ENCODE data around the gene MORC3. TPM values are rescaled to one million over a fixed set of nuclear protein-coding genes. Genes with fewer than 3 reads are reported as not detected.

Gene MORC3
- total RNA-seq, 1 donor from 2014 or later = 29.2 TPM

DNA sequence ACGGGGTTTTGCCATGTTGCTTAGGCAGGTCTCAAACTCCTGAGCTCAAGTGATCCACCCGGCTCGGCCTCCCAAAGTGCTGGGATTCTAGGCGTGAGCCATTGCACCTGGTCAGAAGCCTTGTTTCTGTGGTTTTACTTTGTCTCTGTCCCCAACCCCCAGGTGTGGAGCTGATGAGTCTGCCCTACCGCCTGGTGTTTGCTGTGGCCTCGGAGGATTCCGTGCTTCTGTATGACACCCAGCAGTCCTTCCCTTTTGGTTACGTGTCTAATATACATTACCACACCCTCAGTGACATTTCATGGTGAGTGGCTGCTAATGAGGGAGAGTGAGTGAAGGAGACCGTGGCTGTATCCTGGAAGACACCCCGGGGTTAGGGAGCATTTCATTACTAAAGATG lies 91.3 kb downstream of the MORC3 start:
- Histone ChIP-seq H3K79me2 (ENCODE audit: insufficient read depth, low read length) (no peaks in the 10 kb centered on the region), H3K36me3 (ENCODE audit: insufficient read depth, low read length) (peaks cover 7% of the 10 kb centered on the region), H3K27me3 (ENCODE audit: insufficient read depth, low read length) (no peaks in the 10 kb centered on the region), H3K9me3 (ENCODE audit: insufficient read depth, low read depth, low read length) (no peaks in the 10 kb centered on the region), H3K9ac (ENCODE audit: low read length) (no peak overlapping the region), H3K4me3 (ENCODE audit: insufficient read depth, low read depth, low read length) (no peak overlapping the region), H3K27ac (ENCODE audit: low read depth, low read length) (no peak overlapping the region), H3K4me1 (ENCODE audit: insufficient read depth, low read length) (no peaks in the 10 kb centered on the region), H2AFZ (ENCODE audit: low read depth, low read length) (no peak overlapping the region), H3K4me2 (ENCODE audit: low read length) (no peak overlapping the region), H4K20me1 (ENCODE audit: insufficient read depth, low read length) (no peaks in the 10 kb centered on the region)
- H3K9me3 Mint-ChIP-seq (ENCODE audit: unreplicated experiment) = no peaks in the 10 kb centered on the region
- no peaks in the 10 kb centered on the region for H3K27me3 Mint-ChIP-seq (ENCODE audit: low read depth, unreplicated experiment)
- TF ChIP-seq EZH2 (IDR thresholded peaks at IDR 0.05; ENCODE audit: insufficient read depth, low read length) = no peak
- TF ChIP-seq, protein P1, sequence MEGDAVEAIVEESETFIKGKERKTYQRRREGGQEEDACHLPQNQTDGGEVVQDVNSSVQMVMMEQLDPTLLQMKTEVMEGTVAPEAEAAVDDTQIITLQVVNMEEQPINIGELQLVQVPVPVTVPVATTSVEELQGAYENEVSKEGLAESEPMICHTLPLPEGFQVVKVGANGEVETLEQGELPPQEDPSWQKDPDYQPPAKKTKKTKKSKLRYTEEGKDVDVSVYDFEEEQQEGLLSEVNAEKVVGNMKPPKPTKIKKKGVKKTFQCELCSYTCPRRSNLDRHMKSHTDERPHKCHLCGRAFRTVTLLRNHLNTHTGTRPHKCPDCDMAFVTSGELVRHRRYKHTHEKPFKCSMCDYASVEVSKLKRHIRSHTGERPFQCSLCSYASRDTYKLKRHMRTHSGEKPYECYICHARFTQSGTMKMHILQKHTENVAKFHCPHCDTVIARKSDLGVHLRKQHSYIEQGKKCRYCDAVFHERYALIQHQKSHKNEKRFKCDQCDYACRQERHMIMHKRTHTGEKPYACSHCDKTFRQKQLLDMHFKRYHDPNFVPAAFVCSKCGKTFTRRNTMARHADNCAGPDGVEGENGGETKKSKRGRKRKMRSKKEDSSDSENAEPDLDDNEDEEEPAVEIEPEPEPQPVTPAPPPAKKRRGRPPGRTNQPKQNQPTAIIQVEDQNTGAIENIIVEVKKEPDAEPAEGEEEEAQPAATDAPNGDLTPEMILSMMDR (IDR thresholded peaks at IDR 0.05; ENCODE audit: insufficient read depth, low read depth, low read length) = no peak
- FAIRE-seq = no peak
- no peak overlapping the region for H3K27ac Mint-ChIP-seq (ENCODE audit: unreplicated experiment)
- H3K36me3 Mint-ChIP-seq (ENCODE audit: low read depth, unreplicated experiment) = peaks cover 17% of the 10 kb centered on the region
- no peak overlapping the region for H3K4me3 Mint-ChIP-seq (ENCODE audit: unreplicated experiment)
- peaks cover 8% of the 10 kb centered on the region for H3K4me1 Mint-ChIP-seq (ENCODE audit: low read depth, unreplicated experiment)
- no peak for DNase-seq (ENCODE audit: low read depth)

GRCh38 chr21:36412916-36413315 lies 92.9 kb downstream of the MORC3 start:
- DNase-seq (ENCODE audit: low read depth) (no peak), FAIRE-seq (no peak)
- no peak overlapping the region for H3K27ac ChIP-seq (ENCODE audit: low read depth, low read length)
- TF ChIP-seq, protein P1 (IDR thresholded peaks at IDR 0.05; ENCODE audit: insufficient read depth, low read depth, low read length) = no peak
- no peak for TF ChIP-seq EZH2 (IDR thresholded peaks at IDR 0.05; ENCODE audit: insufficient read depth, low read length)
- no peak overlapping the region for H3K4me2 ChIP-seq (ENCODE audit: low read length)
- no peak overlapping the region for H3K9ac ChIP-seq (ENCODE audit: low read length)
- no peaks in the 10 kb centered on the region for H3K4me1 ChIP-seq (ENCODE audit: insufficient read depth, low read length)
- no peaks in the 10 kb centered on the region for H3K9me3 ChIP-seq (ENCODE audit: insufficient read depth, low read depth, low read length)
- no peak overlapping the region for H3K4me3 Mint-ChIP-seq (ENCODE audit: unreplicated experiment)
- H3K4me3 ChIP-seq (ENCODE audit: insufficient read depth, low read depth, low read length) = no peak overlapping the region
- no peaks in the 10 kb centered on the region for H4K20me1 ChIP-seq (ENCODE audit: insufficient read depth, low read length)
- H3K79me2 ChIP-seq (ENCODE audit: insufficient read depth, low read length) = no peaks in the 10 kb centered on the region
- H2AFZ ChIP-seq (ENCODE audit: low read depth, low read length) = no peak overlapping the region
- peaks cover 14% of the 10 kb centered on the region for H3K36me3 Mint-ChIP-seq (ENCODE audit: low read depth, unreplicated experiment)
- H3K27me3 Mint-ChIP-seq (ENCODE audit: low read depth, unreplicated experiment) = no peaks in the 10 kb centered on the region
- H3K27me3 ChIP-seq (ENCODE audit: insufficient read depth, low read length) = no peaks in the 10 kb centered on the region
- H3K4me1 Mint-ChIP-seq (ENCODE audit: low read depth, unreplicated experiment) = peaks cover 8% of the 10 kb centered on the region
- no peak overlapping the region for H3K27ac Mint-ChIP-seq (ENCODE audit: unreplicated experiment)
- no peaks in the 10 kb centered on the region for H3K9me3 Mint-ChIP-seq (ENCODE audit: unreplicated experiment)
- peaks cover 10% of the 10 kb centered on the region for H3K36me3 ChIP-seq (ENCODE audit: insufficient read depth, low read length)

DNA sequence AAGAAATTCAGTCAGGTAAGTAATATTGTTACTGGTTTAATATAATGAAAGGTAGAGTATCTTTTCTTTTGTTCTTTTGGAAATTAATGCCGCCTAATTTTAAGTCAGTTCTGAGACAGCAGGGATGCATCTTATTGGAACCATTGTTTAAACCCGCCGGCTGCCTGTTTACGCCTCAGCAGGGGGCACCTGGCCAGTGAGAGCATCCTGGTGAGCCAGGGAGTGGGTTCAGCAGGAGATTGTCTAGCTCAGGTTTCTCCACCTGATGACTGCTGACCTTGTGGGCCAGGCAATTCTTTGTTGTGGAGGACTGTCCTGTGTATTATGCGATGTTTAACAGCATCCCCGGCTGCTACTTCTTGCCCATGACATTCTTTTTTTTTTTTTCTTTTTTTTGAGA lies 95.4 kb downstream of the MORC3 start:
- H4K20me1 ChIP-seq (ENCODE audit: insufficient read depth, low read length) = no peaks in the 10 kb centered on the region
- peaks cover 10% of the 10 kb centered on the region for H3K36me3 ChIP-seq (ENCODE audit: insufficient read depth, low read length)
- no peak overlapping the region for H3K4me3 ChIP-seq (ENCODE audit: insufficient read depth, low read depth, low read length)
- no peak for FAIRE-seq
- no peak overlapping the region for H3K27ac ChIP-seq (ENCODE audit: low read depth, low read length)
- no peaks in the 10 kb centered on the region for H3K79me2 ChIP-seq (ENCODE audit: insufficient read depth, low read length)
- H3K9ac ChIP-seq (ENCODE audit: low read length) = no peak overlapping the region
- Mint-ChIP-seq H3K36me3 (ENCODE audit: low read depth, unreplicated experiment) (peaks cover 14% of the 10 kb centered on the region), H3K4me1 (ENCODE audit: low read depth, unreplicated experiment) (peaks cover 2% of the 10 kb centered on the region), H3K27me3 (ENCODE audit: low read depth, unreplicated experiment) (no peaks in the 10 kb centered on the region), H3K27ac (ENCODE audit: unreplicated experiment) (no peak overlapping the region), H3K4me3 (ENCODE audit: unreplicated experiment) (no peak overlapping the region), H3K9me3 (ENCODE audit: unreplicated experiment) (no peaks in the 10 kb centered on the region)
- no peak overlapping the region for H2AFZ ChIP-seq (ENCODE audit: low read depth, low read length)
- H3K9me3 ChIP-seq (ENCODE audit: insufficient read depth, low read depth, low read length) = no peaks in the 10 kb centered on the region
- H3K4me1 ChIP-seq (ENCODE audit: insufficient read depth, low read length) = peaks cover 2% of the 10 kb centered on the region
- no peak for TF ChIP-seq EZH2 (IDR thresholded peaks at IDR 0.05; ENCODE audit: insufficient read depth, low read length)
- TF ChIP-seq, protein P1 (IDR thresholded peaks at IDR 0.05; ENCODE audit: insufficient read depth, low read depth, low read length) = no peak
- DNase-seq (ENCODE audit: low read depth) = no peak
- no peaks in the 10 kb centered on the region for H3K27me3 ChIP-seq (ENCODE audit: insufficient read depth, low read length)
- no peak overlapping the region for H3K4me2 ChIP-seq (ENCODE audit: low read length)

Data from astrocyte (in vitro differentiated cells and primary cell).